PC-9 (cell line): ENCODE measurements around the gene MAPK12.

ENCODE experiments used
- CTCF ChIP-seq: fragments of 200-600 bp; sonication (generic); conservative IDR thresholded peaks from 2 replicates; pipeline ENCODE4 v1.6.1; 2017; ENCODE audit warnings: mixed run types, antibody characterized with exemption, mild to moderate bottlenecking, moderate library complexity
- EZH2 ChIP-seq: fragments of 200-600 bp; sonication (generic); IDR thresholded peaks from 2 replicates; pipeline ENCODE4 v1.8.0; 2017; ENCODE audit warnings: antibody characterized with exemption, low read depth

- TF ChIP-seq CTCF (no peak), EZH2 (no peak)
Measured at GRCh38 chr22:50307890-50308596, 46.6 kb upstream of the MAPK12 start.
